ENCODE measurements around the gene TTC28. TPM values are rescaled to one million over a fixed set of nuclear protein-coding genes. Genes with fewer than 3 reads are reported as not detected.

The TTC28 gene
- polyA plus RNA-seq, 4 donors = 34.8 to 51.9 (median 36.8) TPM

DNA sequence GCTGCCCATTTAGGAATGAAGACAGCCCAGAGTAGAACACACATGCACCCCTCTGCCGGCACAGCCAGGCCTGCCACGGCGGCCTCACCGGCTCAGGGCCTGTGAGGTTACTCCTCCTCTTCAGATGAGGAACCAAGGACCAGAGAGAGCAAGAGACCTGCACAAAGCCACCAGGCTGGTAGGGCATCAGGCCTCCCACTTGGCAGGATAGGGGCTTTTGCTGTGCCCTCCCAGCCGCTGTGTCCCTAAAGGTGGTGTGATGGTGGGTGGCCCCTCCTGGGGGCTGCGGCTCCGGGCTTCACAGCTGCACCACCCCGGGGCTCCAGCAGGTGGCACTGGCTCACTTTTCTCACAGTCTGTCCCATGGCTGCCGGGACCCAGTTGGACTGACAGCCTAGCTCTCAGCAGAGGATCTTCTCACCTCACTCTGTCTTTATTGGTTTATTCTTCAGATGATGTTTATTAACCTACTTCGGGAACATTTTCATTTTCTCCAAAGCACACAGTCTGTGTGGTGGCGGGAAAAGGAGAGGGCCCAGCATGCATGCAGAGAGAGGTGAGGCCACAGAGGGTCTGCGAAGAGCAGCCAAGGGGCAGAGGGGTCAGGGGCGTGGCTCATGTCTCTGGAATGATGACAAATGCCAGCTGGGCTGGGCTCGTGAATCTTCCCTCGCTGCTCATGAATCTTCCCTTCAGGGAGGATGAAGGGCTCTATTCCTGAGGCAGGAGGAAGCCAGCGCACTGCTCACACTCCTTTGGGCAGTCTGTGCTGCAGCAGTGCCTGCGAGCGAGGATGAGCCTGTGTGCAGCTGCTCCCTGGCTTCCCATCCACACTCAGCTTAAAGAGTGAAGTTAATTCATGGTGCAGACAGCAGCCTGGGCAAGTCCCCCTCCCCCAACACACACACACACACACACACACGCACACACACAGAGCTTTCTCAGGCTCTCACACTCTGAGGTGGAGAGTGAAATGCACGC is 659.5 kb downstream of the TTC28 start:
- DNase-seq (ENCODE audit: low read depth in 4 of 4, low spot score in 3 of 4) = no peak

DNA sequence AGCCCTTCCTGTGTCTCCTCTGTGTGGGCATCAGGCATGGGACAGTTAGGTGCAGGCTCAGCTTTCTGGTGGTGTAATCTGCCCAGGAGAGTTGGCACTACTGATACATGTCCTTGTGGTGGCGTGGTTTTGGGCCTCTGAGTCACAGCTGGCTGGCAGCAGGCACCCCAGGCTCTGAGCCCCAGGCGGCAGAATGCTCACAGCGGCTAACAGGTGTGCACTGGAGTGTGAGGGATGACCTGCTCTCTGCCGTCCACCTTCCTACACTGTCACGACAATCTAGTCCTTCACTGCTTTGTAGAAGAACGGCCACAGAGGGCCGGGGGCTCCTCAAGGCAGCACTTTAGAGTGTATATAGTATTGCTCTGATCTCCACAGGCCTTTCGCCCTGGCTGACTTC is 660.3 kb downstream of the TTC28 start:
- no peak for DNase-seq (ENCODE audit: low read depth in 4 of 4, low spot score in 3 of 4)

DNA sequence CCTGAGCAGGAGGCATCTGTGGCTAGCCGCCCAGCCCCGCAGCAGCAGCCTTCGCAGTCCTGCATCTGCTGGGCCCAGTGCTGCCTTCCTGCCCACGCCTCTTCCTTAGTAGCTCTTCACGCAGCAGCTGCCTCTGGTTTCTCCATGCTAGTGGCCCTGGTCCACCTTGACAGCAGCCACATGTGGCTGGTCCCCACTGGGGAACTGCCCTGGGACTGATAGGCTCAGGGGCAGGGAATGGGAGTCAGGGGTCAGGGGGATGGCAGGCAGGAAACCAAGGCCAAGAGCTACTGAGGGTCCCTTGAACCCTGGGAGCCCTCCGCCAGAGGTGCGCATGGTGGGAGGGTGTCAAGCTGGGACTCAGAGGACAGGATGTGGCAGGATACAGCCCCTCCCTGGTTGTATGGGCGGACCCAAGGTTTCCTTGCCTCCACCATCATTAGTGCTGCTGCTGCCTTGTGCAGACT is 661.1 kb downstream of the TTC28 start:
- no peak for DNase-seq (ENCODE audit: low read depth in 4 of 4, low spot score in 3 of 4)

GRCh38 chr22:28017859-28018258 is 661.8 kb downstream of the TTC28 start:
- DNase-seq (ENCODE audit: low read depth in 4 of 4, low spot score in 3 of 4) = no peak

DNA sequence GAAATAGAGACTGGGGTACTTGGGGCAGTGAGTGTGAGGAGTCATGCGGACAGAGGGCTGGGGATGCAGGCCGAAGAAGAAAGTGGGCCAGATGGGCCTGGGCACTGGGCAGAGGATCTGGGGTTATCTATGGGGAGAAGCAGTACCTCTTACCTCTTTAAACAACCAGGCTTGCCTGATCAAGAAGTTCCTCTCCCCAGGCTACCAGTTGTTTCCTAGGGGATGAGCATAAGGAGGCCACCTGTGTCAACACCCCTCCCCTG is 662.2 kb downstream of the TTC28 start:
- DNase-seq (ENCODE audit: low read depth in 4 of 4, low spot score in 3 of 4) = no peak

GRCh38 chr22:28016781-28017557 is 662.7 kb downstream of the TTC28 start:
- no peak for DNase-seq (ENCODE audit: low read depth in 4 of 4, low spot score in 3 of 4)

DNA sequence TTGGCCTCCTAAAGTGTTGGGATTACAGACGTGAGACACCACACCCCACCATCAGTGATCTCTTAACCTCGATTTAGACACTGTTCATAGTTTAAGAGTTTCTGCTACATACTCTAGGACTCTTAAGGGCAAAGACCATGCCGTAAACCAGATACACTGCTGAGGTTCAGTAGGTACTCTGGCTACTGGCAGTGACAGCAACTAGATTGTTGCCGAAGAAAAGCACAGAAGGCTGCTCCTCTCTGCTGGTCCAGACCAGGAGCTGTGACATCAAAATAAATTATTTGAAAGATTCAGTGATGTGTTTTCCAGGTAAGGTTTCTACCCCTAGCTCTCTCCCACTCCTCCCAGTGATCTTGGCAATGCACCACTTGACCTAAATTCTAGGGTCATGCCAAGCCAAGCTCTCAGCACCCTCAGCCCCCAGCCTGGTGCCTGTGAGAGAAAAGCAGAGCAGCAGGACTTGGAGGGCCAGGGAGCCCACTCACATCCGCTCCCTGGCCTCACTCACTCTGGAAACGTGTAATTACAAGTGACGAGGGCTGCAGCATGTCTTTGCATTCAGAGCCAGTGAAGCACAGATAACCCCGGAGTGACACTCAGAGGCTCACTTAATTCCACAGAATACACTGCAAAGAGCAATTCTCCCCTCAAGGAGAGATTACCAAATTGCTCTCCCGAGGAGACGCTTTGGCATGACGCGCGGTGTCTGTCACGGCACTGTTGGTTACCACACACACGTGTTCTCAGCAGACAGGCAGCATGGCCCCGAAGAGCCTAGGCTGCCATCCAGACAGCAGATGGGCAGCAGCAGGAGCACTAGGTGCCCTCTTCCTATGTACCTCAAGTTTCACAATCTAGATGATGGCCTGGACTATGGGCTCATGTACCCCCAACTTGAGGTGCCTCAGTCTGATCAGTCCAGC is 663.7 kb downstream of the TTC28 start:
- DNase-seq (ENCODE audit: low read depth in 4 of 4, low spot score in 3 of 4) = no peak

DNA sequence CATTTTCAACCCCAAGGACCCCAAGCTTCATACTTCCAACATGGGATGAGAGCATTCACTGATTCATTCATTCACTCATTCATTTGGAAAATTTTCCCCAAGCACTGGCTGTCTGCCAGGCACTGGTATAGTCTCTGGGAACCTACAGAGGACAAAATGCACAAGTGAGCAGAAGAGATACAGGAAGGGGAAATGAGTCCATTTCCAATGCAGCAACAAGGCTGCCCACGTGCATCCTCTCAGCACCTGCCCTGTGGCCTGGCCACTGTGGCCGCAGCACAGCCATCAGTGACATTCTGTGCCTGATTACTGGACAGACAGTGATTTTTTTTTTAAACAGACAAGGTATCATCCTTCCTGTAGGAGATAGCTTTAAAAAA is 664.6 kb downstream of the TTC28 start:
- no peak for DNase-seq (ENCODE audit: low read depth in 4 of 4, low spot score in 3 of 4)

DNA sequence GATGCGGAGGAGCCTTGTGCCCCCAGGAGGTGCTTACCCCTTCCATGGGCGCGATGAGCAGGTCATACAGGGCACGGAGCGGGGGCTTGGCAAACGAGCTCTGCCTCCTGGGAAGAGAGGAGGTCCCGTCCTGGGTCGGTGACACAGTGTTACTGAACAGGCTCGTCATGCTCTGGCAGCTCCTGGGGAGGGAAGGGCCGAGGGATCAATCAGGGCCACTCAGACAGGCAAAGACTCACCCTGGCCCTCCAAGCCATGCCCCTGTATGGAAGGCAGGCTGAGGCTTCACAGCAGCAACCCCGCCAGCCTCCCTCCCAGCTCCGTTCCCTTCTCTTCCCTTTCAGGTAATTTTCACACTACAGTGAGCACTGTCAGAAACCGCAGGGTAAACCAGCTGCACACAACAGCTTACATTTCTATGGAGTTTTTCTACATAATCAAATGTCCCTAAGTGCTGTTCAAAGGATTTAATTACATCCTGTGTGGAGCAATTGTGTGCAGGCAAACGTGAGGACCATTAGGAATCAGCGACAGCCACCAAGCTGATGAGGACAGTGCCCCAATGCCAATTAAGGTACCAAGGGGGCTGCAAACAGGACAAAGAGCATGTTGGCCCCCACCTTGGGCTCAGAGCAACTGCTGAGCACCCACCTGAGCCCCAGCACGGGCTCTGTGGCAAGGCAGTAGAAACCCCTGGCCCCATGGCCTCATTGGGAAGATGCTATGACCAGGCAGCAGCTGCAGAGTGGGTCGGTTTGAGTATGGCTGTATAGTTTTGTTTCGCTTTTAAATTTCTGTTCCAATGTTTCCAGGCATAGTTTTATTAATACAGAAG is 665.2 kb downstream of the TTC28 start:
- no peak for DNase-seq (ENCODE audit: low read depth in 4 of 4, low spot score in 3 of 4)

DNA sequence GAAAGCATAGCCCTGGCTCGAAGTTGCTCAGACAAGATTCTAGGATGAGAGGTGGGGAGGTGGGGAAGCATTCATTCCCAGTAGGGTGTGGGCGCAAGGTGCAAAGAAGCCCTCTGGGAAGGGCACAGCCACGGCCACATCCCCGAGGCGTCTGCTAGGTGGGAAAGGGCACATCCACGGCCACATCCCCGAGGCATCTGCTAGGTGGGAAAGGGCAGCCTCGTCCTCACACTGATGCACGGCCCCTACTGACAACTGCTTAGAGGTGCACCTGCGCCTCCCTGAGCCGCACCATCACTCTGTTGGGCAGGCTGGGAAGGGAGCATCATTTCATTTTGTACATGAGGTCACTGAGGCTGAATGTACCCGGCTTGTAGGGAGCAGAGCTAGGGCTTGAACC is 666.0 kb downstream of the TTC28 start:
- DNase-seq (ENCODE audit: low read depth in 4 of 4, low spot score in 3 of 4) = no peak

- no peak for DNase-seq (ENCODE audit: low read depth in 4 of 4, low spot score in 3 of 4)
Observed at GRCh38 chr22:28012832-28013460, 666.7 kb downstream of the TTC28 start.

GRCh38 chr22:28009272-28009827 is 670.3 kb downstream of the TTC28 start:
- peak in 1 of 4 donors; percentile 55 for DNase-seq (ENCODE audit: low read depth in 4 of 4, low spot score in 3 of 4)

DNA sequence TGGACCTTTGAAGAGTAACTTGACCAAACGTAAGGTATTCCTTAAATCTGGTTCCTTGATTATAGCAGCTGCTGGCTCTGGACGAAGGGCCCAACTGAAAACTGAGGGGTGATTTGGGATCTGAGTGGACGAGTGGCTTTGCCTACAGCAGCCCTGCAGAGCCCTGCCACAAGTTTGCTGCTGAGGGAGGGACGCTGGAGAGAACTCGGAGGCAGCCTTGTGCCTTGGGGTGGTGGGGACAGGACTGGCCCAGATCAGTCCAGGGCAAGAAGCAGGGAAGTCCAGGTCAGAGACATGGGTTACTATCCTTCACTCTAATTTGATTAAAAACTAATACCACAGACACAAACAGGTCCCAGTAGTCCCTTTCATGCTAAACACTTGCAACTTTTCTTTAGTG is 671.0 kb downstream of the TTC28 start:
- DNase-seq (ENCODE audit: low read depth in 4 of 4, low spot score in 3 of 4) = no peak

DNA sequence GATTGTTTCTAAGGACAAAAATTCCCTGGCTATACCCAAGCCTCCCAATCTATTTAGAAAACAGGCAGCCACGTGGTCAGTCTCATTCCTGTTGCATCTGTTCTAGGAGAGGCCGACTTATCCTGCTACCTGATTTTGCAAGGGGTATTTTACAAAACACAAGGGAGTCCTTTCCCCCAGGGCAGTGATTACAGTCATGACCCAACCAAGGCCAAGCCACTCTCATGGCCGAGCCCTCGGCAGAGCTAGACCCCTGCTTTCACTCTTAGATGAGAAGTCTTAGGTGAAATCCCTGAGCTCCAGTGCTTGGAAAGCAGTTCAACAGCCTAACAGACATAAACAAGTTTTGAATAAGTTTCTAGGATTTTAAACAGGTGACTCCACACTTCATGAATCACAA is 671.6 kb downstream of the TTC28 start:
- no peak for DNase-seq (ENCODE audit: low read depth in 4 of 4, low spot score in 3 of 4)

GRCh38 chr22:28006271-28006670 is 673.4 kb downstream of the TTC28 start:
- no peak for DNase-seq (ENCODE audit: low read depth in 4 of 4, low spot score in 3 of 4)

DNA sequence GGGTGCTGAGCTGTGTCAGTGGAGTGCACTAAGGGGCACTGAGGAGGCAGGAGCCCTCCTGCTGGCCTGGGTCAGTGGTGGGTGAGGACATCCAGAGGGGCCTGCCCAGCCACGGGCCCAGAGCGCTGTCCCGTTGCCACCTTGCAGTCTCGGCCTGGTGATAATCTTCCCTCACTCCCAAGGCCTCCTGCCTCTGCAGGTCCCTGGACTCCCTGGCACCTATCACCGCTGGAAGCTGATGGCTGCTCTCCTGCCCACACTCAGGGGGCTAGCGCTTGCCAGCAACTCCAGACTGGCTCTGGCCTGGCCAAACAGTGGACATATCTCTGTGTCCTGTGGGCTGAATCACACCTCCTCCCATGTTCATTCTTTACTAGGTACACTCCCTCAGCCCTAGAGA is 674.1 kb downstream of the TTC28 start:
- no peak for DNase-seq (ENCODE audit: low read depth in 4 of 4, low spot score in 3 of 4)

GRCh38 chr22:28004021-28004420 is 675.6 kb downstream of the TTC28 start:
- DNase-seq (ENCODE audit: low read depth in 4 of 4, low spot score in 3 of 4) = no peak

DNA sequence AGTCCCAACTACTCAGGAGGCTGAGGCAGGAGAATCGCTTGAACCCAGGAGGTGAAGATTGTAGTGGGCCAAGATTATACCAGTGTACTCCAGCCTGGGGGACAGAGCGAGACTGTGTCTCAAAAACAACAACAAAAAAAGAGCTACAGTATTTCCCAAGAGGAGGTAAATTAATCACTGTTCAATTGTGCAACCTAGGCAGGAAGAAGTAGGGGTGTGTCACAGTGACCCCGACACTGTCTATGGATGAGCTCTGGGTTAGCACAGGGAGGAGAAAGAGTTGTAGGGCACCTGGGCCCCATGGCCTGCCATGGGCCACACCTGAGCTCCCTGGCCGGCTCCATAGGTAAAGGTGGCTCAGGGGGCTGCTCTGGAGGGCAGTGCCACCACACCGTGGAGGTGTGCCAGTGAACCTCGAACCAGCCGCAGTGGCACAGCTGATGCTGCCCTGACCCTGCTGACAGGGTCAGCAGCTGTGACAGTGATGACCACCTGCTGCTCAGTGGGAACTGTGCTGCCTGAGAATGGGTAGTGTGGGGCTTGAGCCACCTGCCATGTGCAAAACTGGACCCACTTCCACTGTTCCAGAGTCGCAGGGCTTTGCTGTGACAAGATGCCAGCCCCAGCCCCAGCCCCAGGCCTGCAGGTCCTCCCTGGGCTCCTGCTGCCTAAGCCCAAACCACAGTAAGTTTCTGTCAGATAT is 676.6 kb downstream of the TTC28 start:
- no peak for DNase-seq (ENCODE audit: low read depth in 4 of 4, low spot score in 3 of 4)

All from left renal pelvis (tissue), 4 donors.